ENCODE measurements around the gene ZNF593OS. TPM values are rescaled to one million over a fixed set of nuclear protein-coding genes. Genes with fewer than 3 reads are reported as not detected.

Gene ZNF593OS
- total RNA-seq, 2 donors from 2014 or later: not detected

DNA sequence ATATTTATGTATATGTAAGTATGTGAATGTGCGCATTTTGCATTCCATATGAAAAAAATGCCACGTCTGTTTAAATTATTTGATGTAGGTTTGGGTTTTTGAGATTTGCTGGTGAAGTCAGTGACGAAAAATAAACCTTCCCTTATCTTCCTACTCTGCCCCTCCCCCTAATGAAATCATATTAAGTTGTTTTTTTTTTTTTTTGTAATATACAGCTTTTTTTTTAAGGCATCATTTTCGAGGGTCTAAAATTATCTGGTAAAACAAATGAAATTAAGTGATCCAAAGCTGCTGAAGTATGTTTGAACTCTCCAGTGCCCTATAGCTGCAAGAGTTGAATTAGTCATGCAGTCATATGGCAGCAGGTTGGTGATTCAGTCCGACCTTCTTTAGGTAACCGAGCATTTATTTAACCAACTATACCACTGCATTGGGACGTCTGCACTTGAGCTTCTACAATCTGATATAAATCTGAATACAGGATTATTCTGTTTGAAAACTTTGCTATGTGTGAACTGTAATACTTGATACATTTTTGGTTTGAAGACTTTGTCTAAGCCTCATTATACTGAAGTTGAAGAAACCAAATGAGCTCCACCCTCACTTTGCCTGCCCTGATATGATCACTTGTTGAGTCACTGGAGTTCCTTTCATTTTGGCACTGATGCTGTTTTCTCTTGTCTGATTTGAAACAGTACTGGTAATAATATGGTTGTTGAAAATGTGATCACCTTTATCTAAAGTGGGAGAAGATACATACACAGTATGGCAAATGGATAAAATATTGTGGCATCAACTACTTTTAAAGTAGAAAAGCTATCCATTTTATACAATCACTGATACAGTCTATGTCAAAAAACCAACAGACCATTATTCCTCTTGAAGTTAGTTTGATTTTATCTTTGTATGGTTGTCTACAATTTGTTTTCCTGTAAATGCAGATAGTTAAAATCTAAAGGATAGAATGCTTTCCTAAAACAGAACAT is 48.4 kb downstream of the ZNF593OS start:
- DNase-seq (ENCODE audit: low spot score in 2 of 2) (no peak), ATAC-seq (peak; percentile 34 to 74)
- no peaks in the 10 kb centered on the region for H3K9me3 Mint-ChIP-seq
- H3K27ac Mint-ChIP-seq: peak overlapping the region in 1 of 2 donors; percentile 51
- peaks cover 0 to 19% of the 10 kb centered on the region in 2 donors for H3K36me3 Mint-ChIP-seq

DNA sequence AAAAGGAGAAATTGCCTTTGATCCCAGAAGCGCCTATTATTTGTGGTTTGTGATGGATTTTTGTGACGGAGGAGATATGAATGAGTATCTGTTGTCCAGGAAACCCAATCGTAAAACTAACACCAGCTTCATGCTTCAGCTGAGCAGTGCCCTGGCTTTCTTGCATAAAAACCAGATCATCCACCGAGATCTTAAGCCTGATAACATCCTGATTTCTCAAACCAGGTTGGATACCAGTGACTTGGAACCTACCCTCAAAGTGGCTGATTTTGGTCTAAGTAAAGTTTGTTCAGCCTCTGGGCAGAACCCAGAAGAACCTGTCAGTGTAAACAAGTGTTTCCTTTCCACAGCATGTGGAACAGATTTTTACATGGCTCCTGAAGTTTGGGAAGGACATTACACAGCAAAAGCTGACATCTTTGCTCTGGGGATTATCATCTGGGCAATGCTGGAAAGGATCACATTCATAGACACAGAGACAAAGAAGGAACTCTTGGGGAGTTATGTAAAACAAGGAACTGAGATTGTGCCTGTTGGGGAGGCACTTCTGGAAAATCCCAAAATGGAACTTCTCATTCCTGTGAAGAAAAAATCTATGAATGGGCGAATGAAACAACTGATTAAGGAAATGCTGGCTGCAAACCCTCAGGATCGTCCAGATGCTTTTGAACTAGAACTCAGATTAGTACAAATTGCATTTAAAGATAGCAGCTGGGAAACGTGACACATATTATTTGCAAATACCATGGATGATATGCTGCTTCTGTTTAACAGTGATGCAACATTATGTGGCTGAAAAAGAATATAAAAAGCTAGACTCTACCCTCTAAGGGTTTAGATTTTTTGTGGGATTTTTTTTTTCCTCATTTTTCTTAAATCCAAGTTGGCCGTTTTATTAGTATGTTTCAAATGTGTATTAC is 49.5 kb downstream of the ZNF593OS start:
- no peak for DNase-seq (ENCODE audit: low spot score in 2 of 2)
- ATAC-seq: no peak
- Mint-ChIP-seq H3K9me3 (no peaks in the 10 kb centered on the region), H3K27ac (no peak overlapping the region), H3K36me3 (peaks cover 0 to 19% of the 10 kb centered on the region in 2 donors)

DNA sequence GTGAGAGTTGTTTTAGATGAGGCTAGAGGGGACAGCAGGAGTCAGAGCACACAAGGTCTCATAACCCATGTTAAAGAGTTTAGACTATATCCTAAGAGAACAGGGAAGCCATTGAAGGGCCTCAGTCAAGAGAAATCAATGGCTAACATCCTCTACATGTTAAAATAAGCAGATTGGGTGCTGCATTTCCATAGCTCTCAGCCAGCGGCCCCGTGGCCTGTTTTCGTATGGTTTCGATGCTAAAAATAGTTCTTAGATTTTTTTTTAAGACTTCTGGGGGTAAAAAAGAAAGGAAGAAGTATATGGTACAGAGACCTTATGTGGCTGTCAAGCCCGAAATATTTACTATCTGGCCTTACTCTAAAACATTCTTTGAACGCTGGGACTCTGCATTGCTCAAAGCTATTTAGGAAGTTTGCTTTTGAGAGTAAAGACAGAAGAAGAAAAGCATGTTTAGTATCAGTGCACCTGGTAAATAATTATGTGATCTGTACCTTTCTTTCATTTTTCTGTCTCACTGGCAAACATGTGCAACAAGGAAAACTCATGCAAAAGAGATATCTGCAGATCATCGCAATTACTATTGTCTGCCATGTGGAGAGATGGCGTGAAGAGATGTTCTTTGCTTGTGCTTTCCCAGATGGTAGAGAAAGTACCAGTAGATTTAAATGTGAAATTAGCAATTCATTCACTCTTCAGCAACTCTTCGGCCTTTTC is 51.6 kb downstream of the ZNF593OS start:
- Mint-ChIP-seq H3K27ac (peak overlapping the region; percentile 41 to 58), H3K36me3 (peaks cover 0 to 19% of the 10 kb centered on the region in 2 donors), H3K9me3 (no peaks in the 10 kb centered on the region)
- no peak for DNase-seq (ENCODE audit: low spot score in 2 of 2)
- ATAC-seq: no peak

Other genes starting within 250 kb of the ZNF593OS start
- gene PAFAH2, start 173.8 kb downstream of the ZNF593OS start, total RNA-seq: 1 to 10 TPM; 8.7 to 9.5 TPM
- gene EXTL1, start 150.1 kb downstream of the ZNF593OS start, total RNA-seq: not detected
- not detected for gene SLC30A2, start 125.7 kb downstream of the ZNF593OS start, total RNA-seq
- gene TRIM63, start 104.2 kb downstream of the ZNF593OS start, total RNA-seq: under 1 TPM in 1 of 2 donors, not detected in 1; 0.31 TPM
- gene PDIK1L, start 60.0 kb downstream of the ZNF593OS start, total RNA-seq: 10 to 100 TPM; 12.9 to 22.6 TPM
- not detected for gene FAM110D, start 12.8 kb downstream of the ZNF593OS start, total RNA-seq
- gene C1orf232, start 2.9 kb downstream of the ZNF593OS start, total RNA-seq: not detected
- 10 to 100 TPM; 23.0 to 34.4 TPM for gene ZNF593, start 1.9 kb downstream of the ZNF593OS start, total RNA-seq
- 1 to 10 TPM; 2.0 to 3.5 TPM for gene CNKSR1, start 5.7 kb upstream of the ZNF593OS start, total RNA-seq
- gene CATSPER4, start 18.8 kb upstream of the ZNF593OS start, total RNA-seq: not detected
- gene CEP85, start 62.4 kb upstream of the ZNF593OS start, total RNA-seq: 10 to 100 TPM; 26.9 to 92.3 TPM
- 100 to 1,000 TPM; 261 to 364 TPM for gene SH3BGRL3, start 108.3 kb upstream of the ZNF593OS start, total RNA-seq
- 10 to 100 TPM; 21.0 to 25.8 TPM for gene UBXN11, start 134.8 kb upstream of the ZNF593OS start, total RNA-seq
- gene CD52, start 146.1 kb upstream of the ZNF593OS start, total RNA-seq: 100 to 1,000 TPM; 343 to 698 TPM
- 1 to 10 TPM; 1.0 to 6.0 TPM for gene CRYBG2, start 182.3 kb upstream of the ZNF593OS start, total RNA-seq
- gene ZNF683, start 200.9 kb upstream of the ZNF593OS start, total RNA-seq: not detected
- not detected for gene LIN28A, start 239.0 kb upstream of the ZNF593OS start, total RNA-seq

All from activated naive CD4-positive, alpha-beta T cell treated with anti-CD3 and anti-CD28 coated beads, Interleukin-2, amount 50 U/mL, for 72 hours (primary cell).